Lower leg skin (tissue), 3 donors: ENCODE results near the gene BMP6.

Experiments used
- CTCF ChIP-seq, 3 donors: fragments of 450-650 bp; IDR thresholded peaks; one replicate each; pipeline ENCODE4 v1.5.1; 2016; ENCODE audit warnings: antibody characterized with exemption in 3 of 3, mild to moderate bottlenecking in 3 of 3, moderate library complexity in 2 of 3
- POLR2A ChIP-seq, 2 donors: fragments of 450-650 bp; IDR thresholded peaks; one replicate each; pipeline ENCODE4 v1.6.1; 2016 to 2017; ENCODE audit warnings: antibody characterized with exemption in 2 of 2, mild to moderate bottlenecking in 1 of 2, moderate library complexity in 1 of 2

DNA sequence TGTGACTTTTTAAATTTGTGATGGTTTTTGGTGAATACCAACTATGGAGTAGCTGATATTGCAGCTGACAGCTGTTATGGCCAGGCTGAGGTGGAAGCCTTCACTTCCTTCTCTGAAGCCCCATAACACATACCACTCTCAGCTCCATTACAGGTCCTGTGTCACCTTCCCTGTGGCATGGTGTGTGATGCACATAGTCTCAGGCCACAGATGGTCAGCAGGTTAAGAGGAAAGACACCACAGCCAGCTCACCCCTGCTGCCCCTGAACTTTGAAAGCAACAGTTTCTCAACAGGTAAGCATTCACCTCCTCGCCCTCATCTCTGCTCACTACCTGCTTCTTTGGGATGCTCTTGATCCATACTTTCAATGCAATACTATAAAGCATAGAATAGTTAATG lies 177.0 kb downstream of the BMP6 start:
- no peak for TF ChIP-seq POLR2A (IDR thresholded peaks at IDR 0.05)
- no peak for TF ChIP-seq CTCF (IDR thresholded peaks at IDR 0.05)
